ENCODE results near the gene ERCC6L2. TPM values are rescaled to one million over a fixed set of nuclear protein-coding genes. Genes with fewer than 3 reads are reported as not detected.

The ERCC6L2 gene
- total RNA-seq, 1 experiment from 2014 or later: 20.3 TPM

GRCh38 chr9:95880021-95880690 lies 4.7 kb downstream of the ERCC6L2 start:
- no peaks in the 10 kb centered on the region for H3K36me3 Mint-ChIP-seq (ENCODE audit: insufficient read depth, unreplicated experiment)
- no TSS peak for BruUV-seq (replicated peaks)
- no peaks in the 10 kb centered on the region for H3K4me1 Mint-ChIP-seq (ENCODE audit: low read depth, unreplicated experiment)
- no peak overlapping the region for H3K4me3 Mint-ChIP-seq (ENCODE audit: low read depth, unreplicated experiment)
- no peaks in the 10 kb centered on the region for H3K27me3 Mint-ChIP-seq (ENCODE audit: unreplicated experiment)
- H3K27ac Mint-ChIP-seq (ENCODE audit: unreplicated experiment): no peak overlapping the region
- intact Hi-C loops (cut with micrococcal nuclease; ENCODE audit: unreplicated experiment): no loop called here
- no peak for TF ChIP-seq CTCF (IDR thresholded peaks at IDR 0.05; ENCODE audit: unreplicated experiment)
- DNase-seq: no peak
- H3K9me3 Mint-ChIP-seq (ENCODE audit: low read depth, unreplicated experiment): no peaks in the 10 kb centered on the region
- CTCF ChIA-PET: no interaction called here

- intact Hi-C loops (cut with micrococcal nuclease; ENCODE audit: unreplicated experiment): no loop called here
- DNase-seq: no peak
- Mint-ChIP-seq H3K27me3 (ENCODE audit: unreplicated experiment) (no peaks in the 10 kb centered on the region), H3K4me1 (ENCODE audit: low read depth, unreplicated experiment) (no peaks in the 10 kb centered on the region), H3K36me3 (ENCODE audit: insufficient read depth, unreplicated experiment) (no peaks in the 10 kb centered on the region), H3K9me3 (ENCODE audit: low read depth, unreplicated experiment) (no peaks in the 10 kb centered on the region), H3K4me3 (ENCODE audit: low read depth, unreplicated experiment) (no peak overlapping the region), H3K27ac (ENCODE audit: unreplicated experiment) (no peak overlapping the region)
- no peak for TF ChIP-seq CTCF (IDR thresholded peaks at IDR 0.05; ENCODE audit: unreplicated experiment)
- BruUV-seq (replicated peaks): no TSS peak
- CTCF ChIA-PET: no interaction called here
Observed at GRCh38 chr9:95887926-95888497, 12.5 kb downstream of the ERCC6L2 start.

GRCh38 chr9:95890594-95890993 lies 15.1 kb downstream of the ERCC6L2 start:
- Mint-ChIP-seq H3K9me3 (ENCODE audit: low read depth, unreplicated experiment) (no peaks in the 10 kb centered on the region), H3K4me3 (ENCODE audit: low read depth, unreplicated experiment) (no peak overlapping the region), H3K36me3 (ENCODE audit: insufficient read depth, unreplicated experiment) (no peaks in the 10 kb centered on the region), H3K27me3 (ENCODE audit: unreplicated experiment) (no peaks in the 10 kb centered on the region), H3K4me1 (ENCODE audit: low read depth, unreplicated experiment) (no peaks in the 10 kb centered on the region), H3K27ac (ENCODE audit: unreplicated experiment) (no peak overlapping the region)
- BruUV-seq (replicated peaks): no TSS peak
- intact Hi-C loops (cut with micrococcal nuclease; ENCODE audit: unreplicated experiment): no loop called here
- DNase-seq: no peak
- CTCF ChIA-PET: no interaction called here
- no peak for TF ChIP-seq CTCF (IDR thresholded peaks at IDR 0.05; ENCODE audit: unreplicated experiment)

- TF ChIP-seq CTCF (IDR thresholded peaks at IDR 0.05; ENCODE audit: unreplicated experiment): no peak
- no peaks in the 10 kb centered on the region for H3K4me1 Mint-ChIP-seq (ENCODE audit: low read depth, unreplicated experiment)
- no peak for DNase-seq
- CTCF ChIA-PET: no interaction called here
- no peaks in the 10 kb centered on the region for H3K27me3 Mint-ChIP-seq (ENCODE audit: unreplicated experiment)
- intact Hi-C loops (cut with micrococcal nuclease; ENCODE audit: unreplicated experiment): no loop called here
- no peaks in the 10 kb centered on the region for H3K9me3 Mint-ChIP-seq (ENCODE audit: low read depth, unreplicated experiment)
- BruUV-seq (replicated peaks): no TSS peak
- H3K27ac Mint-ChIP-seq (ENCODE audit: unreplicated experiment): no peak overlapping the region
- H3K4me3 Mint-ChIP-seq (ENCODE audit: low read depth, unreplicated experiment): no peak overlapping the region
- H3K36me3 Mint-ChIP-seq (ENCODE audit: insufficient read depth, unreplicated experiment): no peaks in the 10 kb centered on the region
Observed at GRCh38 chr9:95891067-95891671, 15.7 kb downstream of the ERCC6L2 start.
